ENCODE data around the gene IGSF3.

- no peak for TF ChIP-seq POLR2AphosphoS5 (IDR thresholded peaks at IDR 0.05; ENCODE audit: borderline replicate concordance, low read depth, low read length)
- TF ChIP-seq EZH2 (IDR thresholded peaks at IDR 0.05) = no peak
- no peak for TF ChIP-seq FOXP2 (optimal IDR thresholded peaks at IDR 0.05; ENCODE audit: control extremely low read depth, extremely low read length, insufficient read depth)
Measured at GRCh38 chr1:116529681-116530080, 137.9 kb downstream of the IGSF3 start.
